Measurements from ENCODE around the gene CDKN1B.

Gene CDKN1B

DNA sequence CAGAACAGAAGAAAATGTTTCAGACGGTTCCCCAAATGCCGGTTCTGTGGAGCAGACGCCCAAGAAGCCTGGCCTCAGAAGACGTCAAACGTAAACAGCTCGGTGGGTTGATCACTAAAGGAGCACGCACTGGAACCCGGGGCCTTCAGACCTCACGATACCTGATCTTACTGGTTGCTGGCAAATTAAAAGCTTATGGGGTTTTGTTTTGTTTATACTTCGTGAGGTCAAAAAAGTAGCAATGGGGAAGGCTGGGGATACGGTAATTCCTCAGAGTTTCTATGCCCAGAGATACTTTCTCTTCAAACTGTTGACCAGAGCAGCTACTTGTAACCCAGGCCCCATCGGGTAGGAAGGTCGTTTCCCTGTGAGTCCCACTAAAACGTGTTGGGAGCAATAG, 1.7 kb downstream of the CDKN1B start:
- no peak for TF ChIP-seq ZBTB7A (IDR thresholded peaks at IDR 0.05; ENCODE audit: low read depth)
- TF ChIP-seq TCF12 (IDR thresholded peaks at IDR 0.05; ENCODE audit: low read depth): no peak
- TF ChIP-seq, protein P1, sequence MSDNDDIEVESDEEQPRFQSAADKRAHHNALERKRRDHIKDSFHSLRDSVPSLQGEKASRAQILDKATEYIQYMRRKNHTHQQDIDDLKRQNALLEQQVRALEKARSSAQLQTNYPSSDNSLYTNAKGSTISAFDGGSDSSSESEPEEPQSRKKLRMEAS (IDR thresholded peaks at IDR 0.05): no peak

DNA sequence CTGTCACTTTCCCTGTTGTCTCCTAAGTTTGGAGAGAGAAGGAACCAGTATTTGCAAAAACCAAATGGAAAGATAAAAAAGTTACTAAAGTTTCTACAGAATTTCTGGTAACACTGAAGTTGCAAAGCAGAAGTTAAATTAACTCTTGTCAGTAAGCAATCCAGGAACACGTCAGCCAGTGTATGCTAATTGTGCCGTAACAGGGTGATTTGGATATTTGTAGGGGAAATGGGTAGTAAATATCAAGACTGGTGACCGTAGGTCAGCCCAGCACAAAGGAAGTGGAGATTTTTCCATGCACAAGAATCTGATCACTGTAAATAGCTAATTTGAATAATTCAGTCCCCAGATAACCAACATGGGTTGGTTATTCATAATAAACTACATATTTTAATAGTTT, 2.3 kb downstream of the CDKN1B start:
- no peak for TF ChIP-seq REST (IDR thresholded peaks at IDR 0.05; ENCODE audit: low read depth)
- no peak for TF ChIP-seq CREB1 (IDR thresholded peaks at IDR 0.05; ENCODE audit: low read depth)
- TF ChIP-seq EGR1 (IDR thresholded peaks at IDR 0.05): no peak
- TF ChIP-seq, protein P1 (IDR thresholded peaks at IDR 0.05): no peak
- TF ChIP-seq, protein P2, sequence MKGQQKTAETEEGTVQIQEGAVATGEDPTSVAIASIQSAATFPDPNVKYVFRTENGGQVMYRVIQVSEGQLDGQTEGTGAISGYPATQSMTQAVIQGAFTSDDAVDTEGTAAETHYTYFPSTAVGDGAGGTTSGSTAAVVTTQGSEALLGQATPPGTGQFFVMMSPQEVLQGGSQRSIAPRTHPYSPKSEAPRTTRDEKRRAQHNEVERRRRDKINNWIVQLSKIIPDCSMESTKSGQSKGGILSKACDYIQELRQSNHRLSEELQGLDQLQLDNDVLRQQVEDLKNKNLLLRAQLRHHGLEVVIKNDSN (IDR thresholded peaks at IDR 0.05): no peak
- no peak for TF ChIP-seq YY1 (IDR thresholded peaks at IDR 0.05; ENCODE audit: low read depth)
- no peak for TF ChIP-seq TEAD4 (IDR thresholded peaks at IDR 0.05)
- no peak for TF ChIP-seq TAF1 (IDR thresholded peaks at IDR 0.05; ENCODE audit: low read depth)
- TF ChIP-seq EP300 (IDR thresholded peaks at IDR 0.05; ENCODE audit: borderline replicate concordance): no peak

- TF ChIP-seq RAD21 (IDR thresholded peaks at IDR 0.05; ENCODE audit: low read depth) (no peak), YY1 (IDR thresholded peaks at IDR 0.05; ENCODE audit: low read depth) (no peak), ZBTB7A (IDR thresholded peaks at IDR 0.05; ENCODE audit: low read depth) (no peak), TAF1 (IDR thresholded peaks at IDR 0.05; ENCODE audit: low read depth) (no peak), EGR1 (IDR thresholded peaks at IDR 0.05) (no peak), CREB1 (IDR thresholded peaks at IDR 0.05; ENCODE audit: low read depth) (no peak), REST (IDR thresholded peaks at IDR 0.05; ENCODE audit: low read depth) (no peak), EP300 (IDR thresholded peaks at IDR 0.05; ENCODE audit: borderline replicate concordance) (no peak), FOXM1 (IDR thresholded peaks at IDR 0.05; ENCODE audit: borderline replicate concordance, low read depth) (no peak), TEAD4 (IDR thresholded peaks at IDR 0.05) (no peak), NFIC (IDR thresholded peaks at IDR 0.05) (no peak), CEBPB (IDR thresholded peaks at IDR 0.05) (no peak), TCF12 (IDR thresholded peaks at IDR 0.05; ENCODE audit: low read depth) (no peak)
- TF ChIP-seq, protein P1 (IDR thresholded peaks at IDR 0.05): no peak
- TF ChIP-seq, protein P2 (IDR thresholded peaks at IDR 0.05): no peak
Measured at GRCh38 chr12:12720052-12720451, 2.9 kb downstream of the CDKN1B start.

- TF ChIP-seq TCF12 (IDR thresholded peaks at IDR 0.05; ENCODE audit: low read depth): no peak
- TF ChIP-seq EGR1 (IDR thresholded peaks at IDR 0.05): no peak
- TF ChIP-seq NFIC (IDR thresholded peaks at IDR 0.05): no peak
- TF ChIP-seq CEBPB (IDR thresholded peaks at IDR 0.05): no peak
- TF ChIP-seq, protein P1 (IDR thresholded peaks at IDR 0.05): no peak
- TF ChIP-seq TEAD4 (IDR thresholded peaks at IDR 0.05): no peak
- TF ChIP-seq ZBTB7A (IDR thresholded peaks at IDR 0.05; ENCODE audit: low read depth): no peak
- no peak for TF ChIP-seq FOXM1 (IDR thresholded peaks at IDR 0.05; ENCODE audit: borderline replicate concordance, low read depth)
- TF ChIP-seq EP300 (IDR thresholded peaks at IDR 0.05; ENCODE audit: borderline replicate concordance): no peak
- TF ChIP-seq YY1 (IDR thresholded peaks at IDR 0.05; ENCODE audit: low read depth): no peak
- TF ChIP-seq CREB1 (IDR thresholded peaks at IDR 0.05; ENCODE audit: low read depth): no peak
- no peak for TF ChIP-seq REST (IDR thresholded peaks at IDR 0.05; ENCODE audit: low read depth)
Measured at GRCh38 chr12:12720672-12721161, 3.5 kb downstream of the CDKN1B start.
